SU-DHL-6 (cell line): ENCODE data around the gene C18orf32.
A peak's percentile ranks its signal among the peaks of the same experiment; 100 is the strongest.

ENCODE experiments used
- H2AFZ ChIP-seq: fragments of 200-600 bp; sonication (generic); 2 replicates; pipeline ENCODE4 v1.6.1; 2014; ENCODE audit warnings: low read depth, mild to moderate bottlenecking, moderate library complexity, mixed read lengths, antibody characterized with exemption, low read length; ENCODE audit not compliant: severe bottlenecking
- H3F3A ChIP-seq: fragments of 200-600 bp; shearing (Covaris generic); 2 replicates; pipeline ENCODE4 v1.6.0; 2016; ENCODE audit warnings: antibody characterized with exemption, mild to moderate bottlenecking; ENCODE audit not compliant: insufficient read depth
- H3K27ac ChIP-seq: fragments of 200-600 bp; sonication (generic); 2 replicates; pipeline ENCODE4 v1.5.1; 2016; ENCODE audit warnings: low read depth, mild to moderate bottlenecking, low read length, moderate library complexity, mixed read lengths
- H3K27me3 ChIP-seq: fragments of 200-600 bp; sonication (generic), shearing (Covaris generic); 2 replicates; pipeline ENCODE4 v1.6.0; 2014; ENCODE audit warnings: mild to moderate bottlenecking, low read length
- H3K36me3 ChIP-seq: fragments of 200-600 bp; sonication (generic); 2 replicates; pipeline ENCODE4 v1.6.1; 2014; ENCODE audit warnings: mild to moderate bottlenecking, low read length, mixed read lengths
- H3K4me2 ChIP-seq: fragments of 300-600, 200-600 bp; shearing (Covaris generic), sonication (generic); 2 replicates; pipeline ENCODE4 v1.6.0; 2014; ENCODE audit warnings: low read length, low read depth, mild to moderate bottlenecking; ENCODE audit not compliant: poor library complexity, severe bottlenecking
- H3K4me3 ChIP-seq: fragments of 200-600 bp; sonication (generic); 2 replicates; pipeline ENCODE4 v1.5.1; 2014; ENCODE audit warnings: antibody characterized with exemption, low read length, mild to moderate bottlenecking, mixed read lengths; ENCODE audit not compliant: insufficient read depth, poor library complexity, severe bottlenecking
- H3K79me2 ChIP-seq: fragments of 200-600 bp; sonication (generic); 2 replicates; pipeline ENCODE4 v1.6.1; 2014; ENCODE audit warnings: mild to moderate bottlenecking, low read length, moderate library complexity; ENCODE audit not compliant: insufficient read depth
- H3K9ac ChIP-seq: fragments of 200-600 bp; sonication (generic); 2 replicates; pipeline ENCODE4 v1.7.0; 2014; ENCODE audit warnings: mild to moderate bottlenecking, low read length
- H3K9me2 ChIP-seq: fragments of 200-600 bp; sonication (generic); replicated peaks from 2 replicates; pipeline ENCODE4 v1.6.1; 2014; ENCODE audit warnings: low read length; ENCODE audit not compliant: insufficient read depth
- H3K9me3 ChIP-seq: fragments of 200-600 bp; sonication (generic); 2 replicates; pipeline ENCODE4 v1.6.1; 2014; ENCODE audit warnings: low read length, mixed read lengths; ENCODE audit not compliant: insufficient read depth
- H4K20me1 ChIP-seq: fragments of 200-600 bp; sonication (generic); 2 replicates; pipeline ENCODE4 v1.6.1; 2014; ENCODE audit warnings: low read depth, mild to moderate bottlenecking, antibody characterized with exemption, low read length, moderate library complexity, mixed read lengths
- CTCF ChIP-seq: fragments of 200-600 bp; sonication (generic); IDR thresholded peaks from one replicate; pipeline ENCODE4 v1.5.1; 2017; ENCODE audit warnings: antibody characterized with exemption, mild to moderate bottlenecking, low read length, moderate library complexity; ENCODE audit not compliant: insufficient read depth, poor library complexity, severe bottlenecking
- EZH2phosphoT487 ChIP-seq: fragments of 200-600 bp; sonication (generic), shearing (Covaris generic); conservative IDR thresholded peaks from 2 replicates; pipeline ENCODE4 v1.6.1; 2018; ENCODE audit warnings: mild to moderate bottlenecking, antibody characterized with exemption, low read length, moderate library complexity, mixed read lengths

The C18orf32 gene

GRCh38 chr18:49490246-49490762, 3.3 kb upstream of the C18orf32 start:
- peak overlapping the region; percentile 95 for H3K9ac ChIP-seq
- H3K9me2 ChIP-seq, result no peaks in the 10 kb centered on the region
- no peaks in the 10 kb centered on the region for H3K27me3 ChIP-seq
- H3K79me2 ChIP-seq, result peaks cover 42% of the 10 kb centered on the region
- no peaks in the 10 kb centered on the region for H3K9me3 ChIP-seq
- no peak for TF ChIP-seq EZH2phosphoT487
- no peak for TF ChIP-seq CTCF
- peak overlapping the region; percentile 90 for H3K27ac ChIP-seq
- peaks cover 60% of the 10 kb centered on the region for H3F3A ChIP-seq
- peak overlapping the region; percentile 91 for H3K4me3 ChIP-seq
- no peak overlapping the region for H2AFZ ChIP-seq
- H3K4me2 ChIP-seq, result peak overlapping the region; percentile 83
- H4K20me1 ChIP-seq, result peaks cover 20% of the 10 kb centered on the region; the same call in 1 of the 2 replicates
- peaks cover 36% of the 10 kb centered on the region for H3K36me3 ChIP-seq

- no peaks in the 10 kb centered on the region for H3K9me2 ChIP-seq
- peak overlapping the region; percentile 83 for H3K4me2 ChIP-seq
- H4K20me1 ChIP-seq, result peaks cover 20% of the 10 kb centered on the region; the same call in 1 of the 2 replicates
- TF ChIP-seq EZH2phosphoT487, result no peak
- no peak for TF ChIP-seq CTCF
- peak overlapping the region; percentile 90 for H3K27ac ChIP-seq
- H3K36me3 ChIP-seq, result peaks cover 43% of the 10 kb centered on the region
- H2AFZ ChIP-seq, result no peak overlapping the region
- no peaks in the 10 kb centered on the region for H3K27me3 ChIP-seq
- peak overlapping the region; percentile 75 for H3K9ac ChIP-seq
- peak overlapping the region; percentile 35 for H3K4me3 ChIP-seq
- H3K9me3 ChIP-seq, result no peaks in the 10 kb centered on the region
- peaks cover 59% of the 10 kb centered on the region for H3K79me2 ChIP-seq
- H3F3A ChIP-seq, result peaks cover 60% of the 10 kb centered on the region
Measured at GRCh38 chr18:49487711-49488310, 777 bp upstream of the C18orf32 start.

GRCh38 chr18:49486606-49486952, 455 bp downstream of the C18orf32 start:
- Histone ChIP-seq H3K4me3 (peak overlapping the region; percentile 85), H3K27ac (peak overlapping the region; percentile 90), H3K9me3 (no peaks in the 10 kb centered on the region), H3F3A (peaks cover 53% of the 10 kb centered on the region), H3K9ac (peak overlapping the region; percentile 75), H3K36me3 (peaks cover 47% of the 10 kb centered on the region), H4K20me1 (peaks cover 20% of the 10 kb centered on the region; the same call in 1 of the 2 replicates), H2AFZ (peak overlapping the region; percentile 52), H3K79me2 (peaks cover 52% of the 10 kb centered on the region), H3K27me3 (no peaks in the 10 kb centered on the region), H3K4me2 (peak overlapping the region; percentile 83), H3K9me2 (no peaks in the 10 kb centered on the region)
- no peak for TF ChIP-seq CTCF
- TF ChIP-seq EZH2phosphoT487, result no peak
